ENCODE measurements around the gene H1-8. TPM values are rescaled to one million over a fixed set of nuclear protein-coding genes. Genes with fewer than 3 reads are reported as not detected.

H1-8 gene
- total and polyA plus RNA-seq, 9 of the 15 experiments (the other 6 are each of a cell fraction or from before 2014, with no cell fraction given), result not detected

DNA sequence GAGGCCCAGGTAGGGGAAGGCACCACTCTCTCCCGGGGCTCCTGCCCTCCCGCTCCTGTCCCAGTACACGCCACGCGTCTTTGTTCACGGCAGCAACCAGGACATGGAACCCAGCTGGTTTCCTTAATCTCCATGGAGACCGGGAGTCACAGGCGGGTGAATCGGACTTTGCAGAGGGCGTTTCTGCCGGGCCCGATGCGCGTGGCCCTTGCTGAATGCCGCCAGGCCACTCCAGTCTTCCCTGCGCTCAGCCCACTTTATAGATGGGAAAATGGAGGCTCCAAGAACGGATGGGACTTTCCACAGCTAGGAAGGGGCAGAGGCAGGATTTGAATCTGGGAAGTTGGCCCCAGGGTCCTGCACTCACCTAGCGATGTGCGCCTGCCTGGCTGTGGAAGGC, 56.1 kb downstream of the H1-8 start (continued):
- TF ChIP-seq JUNB (CRISPR knock-in tag; conservative IDR thresholded peaks at IDR 0.05) (no peak), TSHZ1 (CRISPR knock-in tag; IDR thresholded peaks at IDR 0.05) (no peak), ZNF398 (CRISPR knock-in tag; IDR thresholded peaks at IDR 0.05) (no peak), ZBTB26 (CRISPR knock-in tag; IDR thresholded peaks at IDR 0.05) (no peak), BCOR (IDR thresholded peaks at IDR 0.05) (peak; percentile 5)
- TF ChIP-seq, protein P1, sequence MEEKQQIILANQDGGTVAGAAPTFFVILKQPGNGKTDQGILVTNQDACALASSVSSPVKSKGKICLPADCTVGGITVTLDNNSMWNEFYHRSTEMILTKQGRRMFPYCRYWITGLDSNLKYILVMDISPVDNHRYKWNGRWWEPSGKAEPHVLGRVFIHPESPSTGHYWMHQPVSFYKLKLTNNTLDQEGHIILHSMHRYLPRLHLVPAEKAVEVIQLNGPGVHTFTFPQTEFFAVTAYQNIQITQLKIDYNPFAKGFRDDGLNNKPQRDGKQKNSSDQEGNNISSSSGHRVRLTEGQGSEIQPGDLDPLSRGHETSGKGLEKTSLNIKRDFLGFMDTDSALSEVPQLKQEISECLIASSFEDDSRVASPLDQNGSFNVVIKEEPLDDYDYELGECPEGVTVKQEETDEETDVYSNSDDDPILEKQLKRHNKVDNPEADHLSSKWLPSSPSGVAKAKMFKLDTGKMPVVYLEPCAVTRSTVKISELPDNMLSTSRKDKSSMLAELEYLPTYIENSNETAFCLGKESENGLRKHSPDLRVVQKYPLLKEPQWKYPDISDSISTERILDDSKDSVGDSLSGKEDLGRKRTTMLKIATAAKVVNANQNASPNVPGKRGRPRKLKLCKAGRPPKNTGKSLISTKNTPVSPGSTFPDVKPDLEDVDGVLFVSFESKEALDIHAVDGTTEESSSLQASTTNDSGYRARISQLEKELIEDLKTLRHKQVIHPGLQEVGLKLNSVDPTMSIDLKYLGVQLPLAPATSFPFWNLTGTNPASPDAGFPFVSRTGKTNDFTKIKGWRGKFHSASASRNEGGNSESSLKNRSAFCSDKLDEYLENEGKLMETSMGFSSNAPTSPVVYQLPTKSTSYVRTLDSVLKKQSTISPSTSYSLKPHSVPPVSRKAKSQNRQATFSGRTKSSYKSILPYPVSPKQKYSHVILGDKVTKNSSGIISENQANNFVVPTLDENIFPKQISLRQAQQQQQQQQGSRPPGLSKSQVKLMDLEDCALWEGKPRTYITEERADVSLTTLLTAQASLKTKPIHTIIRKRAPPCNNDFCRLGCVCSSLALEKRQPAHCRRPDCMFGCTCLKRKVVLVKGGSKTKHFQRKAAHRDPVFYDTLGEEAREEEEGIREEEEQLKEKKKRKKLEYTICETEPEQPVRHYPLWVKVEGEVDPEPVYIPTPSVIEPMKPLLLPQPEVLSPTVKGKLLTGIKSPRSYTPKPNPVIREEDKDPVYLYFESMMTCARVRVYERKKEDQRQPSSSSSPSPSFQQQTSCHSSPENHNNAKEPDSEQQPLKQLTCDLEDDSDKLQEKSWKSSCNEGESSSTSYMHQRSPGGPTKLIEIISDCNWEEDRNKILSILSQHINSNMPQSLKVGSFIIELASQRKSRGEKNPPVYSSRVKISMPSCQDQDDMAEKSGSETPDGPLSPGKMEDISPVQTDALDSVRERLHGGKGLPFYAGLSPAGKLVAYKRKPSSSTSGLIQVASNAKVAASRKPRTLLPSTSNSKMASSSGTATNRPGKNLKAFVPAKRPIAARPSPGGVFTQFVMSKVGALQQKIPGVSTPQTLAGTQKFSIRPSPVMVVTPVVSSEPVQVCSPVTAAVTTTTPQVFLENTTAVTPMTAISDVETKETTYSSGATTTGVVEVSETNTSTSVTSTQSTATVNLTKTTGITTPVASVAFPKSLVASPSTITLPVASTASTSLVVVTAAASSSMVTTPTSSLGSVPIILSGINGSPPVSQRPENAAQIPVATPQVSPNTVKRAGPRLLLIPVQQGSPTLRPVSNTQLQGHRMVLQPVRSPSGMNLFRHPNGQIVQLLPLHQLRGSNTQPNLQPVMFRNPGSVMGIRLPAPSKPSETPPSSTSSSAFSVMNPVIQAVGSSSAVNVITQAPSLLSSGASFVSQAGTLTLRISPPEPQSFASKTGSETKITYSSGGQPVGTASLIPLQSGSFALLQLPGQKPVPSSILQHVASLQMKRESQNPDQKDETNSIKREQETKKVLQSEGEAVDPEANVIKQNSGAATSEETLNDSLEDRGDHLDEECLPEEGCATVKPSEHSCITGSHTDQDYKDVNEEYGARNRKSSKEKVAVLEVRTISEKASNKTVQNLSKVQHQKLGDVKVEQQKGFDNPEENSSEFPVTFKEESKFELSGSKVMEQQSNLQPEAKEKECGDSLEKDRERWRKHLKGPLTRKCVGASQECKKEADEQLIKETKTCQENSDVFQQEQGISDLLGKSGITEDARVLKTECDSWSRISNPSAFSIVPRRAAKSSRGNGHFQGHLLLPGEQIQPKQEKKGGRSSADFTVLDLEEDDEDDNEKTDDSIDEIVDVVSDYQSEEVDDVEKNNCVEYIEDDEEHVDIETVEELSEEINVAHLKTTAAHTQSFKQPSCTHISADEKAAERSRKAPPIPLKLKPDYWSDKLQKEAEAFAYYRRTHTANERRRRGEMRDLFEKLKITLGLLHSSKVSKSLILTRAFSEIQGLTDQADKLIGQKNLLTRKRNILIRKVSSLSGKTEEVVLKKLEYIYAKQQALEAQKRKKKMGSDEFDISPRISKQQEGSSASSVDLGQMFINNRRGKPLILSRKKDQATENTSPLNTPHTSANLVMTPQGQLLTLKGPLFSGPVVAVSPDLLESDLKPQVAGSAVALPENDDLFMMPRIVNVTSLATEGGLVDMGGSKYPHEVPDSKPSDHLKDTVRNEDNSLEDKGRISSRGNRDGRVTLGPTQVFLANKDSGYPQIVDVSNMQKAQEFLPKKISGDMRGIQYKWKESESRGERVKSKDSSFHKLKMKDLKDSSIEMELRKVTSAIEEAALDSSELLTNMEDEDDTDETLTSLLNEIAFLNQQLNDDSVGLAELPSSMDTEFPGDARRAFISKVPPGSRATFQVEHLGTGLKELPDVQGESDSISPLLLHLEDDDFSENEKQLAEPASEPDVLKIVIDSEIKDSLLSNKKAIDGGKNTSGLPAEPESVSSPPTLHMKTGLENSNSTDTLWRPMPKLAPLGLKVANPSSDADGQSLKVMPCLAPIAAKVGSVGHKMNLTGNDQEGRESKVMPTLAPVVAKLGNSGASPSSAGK (IDR thresholded peaks at IDR 0.05), result no peak
- TF ChIP-seq, protein P2, sequence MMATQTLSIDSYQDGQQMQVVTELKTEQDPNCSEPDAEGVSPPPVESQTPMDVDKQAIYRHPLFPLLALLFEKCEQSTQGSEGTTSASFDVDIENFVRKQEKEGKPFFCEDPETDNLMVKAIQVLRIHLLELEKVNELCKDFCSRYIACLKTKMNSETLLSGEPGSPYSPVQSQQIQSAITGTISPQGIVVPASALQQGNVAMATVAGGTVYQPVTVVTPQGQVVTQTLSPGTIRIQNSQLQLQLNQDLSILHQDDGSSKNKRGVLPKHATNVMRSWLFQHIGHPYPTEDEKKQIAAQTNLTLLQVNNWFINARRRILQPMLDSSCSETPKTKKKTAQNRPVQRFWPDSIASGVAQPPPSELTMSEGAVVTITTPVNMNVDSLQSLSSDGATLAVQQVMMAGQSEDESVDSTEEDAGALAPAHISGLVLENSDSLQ (IDR thresholded peaks at IDR 0.05), result no peak
